Cardiac muscle cell (in vitro differentiated cells and primary cell): ENCODE data around the gene MUC22. TPM values are rescaled to one million over a fixed set of nuclear protein-coding genes. Genes with fewer than 3 reads are reported as not detected.
"Not testable (repeated sequence)": the region's sequence is repeated elsewhere in the genome, so short reads cannot be mapped to it uniquely, and the experiment has no call there.

Experiments
- DNase-seq, 2 donors: peaks; one replicate each; pipeline versions ENCODE4 v3.0.0 to v3.0.0-alpha.2; 2010 to 2017; ENCODE audit warnings: low read depth in 1 of 2, low spot score in 1 of 2
- H3K27ac ChIP-seq: fragments of 200-600 bp; sonication (generic); 2 replicates; pipeline ENCODE4 v1.5.1; 2016
- H3K27me3 ChIP-seq: fragments of 200-600 bp; sonication (generic); 2 replicates; pipeline ENCODE4 v1.6.0; 2016; ENCODE audit warnings: control low read depth
- H3K36me3 ChIP-seq: fragments of 200-600 bp; sonication (generic); 2 replicates; pipeline ENCODE4 v1.5.1; 2016; ENCODE audit warnings: control low read depth
- H3K4me1 ChIP-seq: fragments of 200-600 bp; sonication (generic); 2 replicates; pipeline ENCODE4 v1.8.1; 2017; ENCODE audit warnings: low read depth, mild to moderate bottlenecking, mixed run types
- H3K4me3 ChIP-seq: fragments of 200-600 bp; sonication (generic); 2 replicates; pipeline ENCODE4 v1.5.1; 2016; ENCODE audit warnings: mild to moderate bottlenecking
- H3K9me3 ChIP-seq: fragments of 200-600 bp; sonication (generic); 2 replicates; pipeline ENCODE4 v1.5.1; 2017; ENCODE audit warnings: low read depth, mild to moderate bottlenecking, control low read depth
- polyA plus RNA-seq: library from polyadenylated mRNA; unstranded; fragments of >200 nt; fragmentation: Nextera tagmentation; extraction: Ambion mirVana; gene quantifications from 2 replicates; pipeline ENCODE4 v1.2.1, GENCODE V29; 2016
- total RNA-seq: library from RNA; depleted of rRNA; stranded (reverse); fragments of >200 nt; gene quantifications from 2 replicates; pipeline ENCODE4 v1.2.3, GENCODE V29; 2016
- TF ChIP-seq, protein P1 (sequence below): IDR thresholded peaks from 2 replicates; pipeline ENCODE4 v1.5.1; 2012; ENCODE audit warnings: low read depth, mild to moderate bottlenecking, low read length

MUC22 gene
- total and polyA plus RNA-seq, 2 experiments from 2014 or later = not detected

DNA sequence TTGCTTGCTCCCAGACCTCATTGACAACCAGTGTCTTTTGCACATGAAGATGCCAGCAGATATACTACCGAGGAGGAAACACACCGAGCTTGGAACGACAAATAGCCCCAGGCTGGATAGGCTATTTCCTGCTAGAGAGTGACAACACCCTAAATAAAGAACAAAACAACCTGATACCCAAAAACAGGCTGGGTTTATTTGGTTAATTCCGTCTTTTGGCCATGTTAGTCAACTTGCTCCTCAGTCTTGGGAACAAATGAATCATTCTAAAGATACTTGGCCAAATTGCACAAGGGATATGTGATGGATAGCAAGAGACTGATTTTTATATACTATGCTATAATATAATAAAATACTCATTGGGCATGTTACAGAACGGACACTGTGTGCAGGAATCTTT lies 11.5 kb upstream of the MUC22 start:
- Histone ChIP-seq H3K27me3 (no peaks in the 10 kb centered on the region), H3K4me1 (no peaks in the 10 kb centered on the region)

DNA sequence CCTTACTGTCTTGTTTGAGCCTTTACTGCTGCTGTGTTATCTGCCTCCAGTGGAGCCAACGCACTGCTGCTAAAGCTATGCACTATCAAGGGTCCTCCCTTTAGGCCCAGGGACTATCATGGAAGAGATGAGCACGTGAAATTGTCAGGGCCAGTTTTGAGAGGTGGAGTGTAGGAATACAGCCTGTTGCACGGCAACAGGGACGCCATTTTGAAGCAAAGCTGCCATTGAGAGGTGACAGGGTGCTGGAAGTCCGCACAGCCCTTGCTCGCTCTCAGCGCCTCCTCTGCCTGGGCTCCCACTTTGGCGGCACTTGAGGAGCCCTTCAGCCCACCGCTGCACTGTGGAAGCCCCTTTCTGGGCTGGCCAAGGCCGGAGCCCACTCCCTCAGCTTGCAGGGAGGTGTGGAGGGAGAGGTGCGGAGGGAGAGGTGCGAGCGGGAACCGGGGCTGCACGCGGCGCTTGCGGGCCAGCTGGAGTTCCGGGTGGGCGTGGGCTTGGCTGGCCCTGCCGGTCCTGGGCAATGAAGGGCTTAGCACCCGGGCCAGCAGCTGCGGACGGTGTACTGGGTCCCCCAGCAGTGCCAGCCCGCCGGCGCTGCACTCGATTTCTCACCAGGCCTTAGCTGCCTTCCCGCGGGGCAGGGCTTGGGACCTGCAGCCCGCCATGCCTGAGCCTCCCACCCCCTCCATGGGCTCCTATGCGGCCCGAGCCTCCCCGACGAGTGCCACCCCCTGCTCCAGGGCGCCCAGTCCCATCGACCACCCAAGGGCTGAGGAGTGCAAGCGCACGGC lies 10.0 kb upstream of the MUC22 start:
- not testable (repeated sequence) for H3K27me3 ChIP-seq, DNase-seq, H3K9me3 ChIP-seq, H3K4me3 ChIP-seq, H3K27ac ChIP-seq, H3K36me3 ChIP-seq, H3K4me1 ChIP-seq

More for the DNA sequence above, 11.5 kb upstream of the MUC22 start:
- TF ChIP-seq, protein P1, sequence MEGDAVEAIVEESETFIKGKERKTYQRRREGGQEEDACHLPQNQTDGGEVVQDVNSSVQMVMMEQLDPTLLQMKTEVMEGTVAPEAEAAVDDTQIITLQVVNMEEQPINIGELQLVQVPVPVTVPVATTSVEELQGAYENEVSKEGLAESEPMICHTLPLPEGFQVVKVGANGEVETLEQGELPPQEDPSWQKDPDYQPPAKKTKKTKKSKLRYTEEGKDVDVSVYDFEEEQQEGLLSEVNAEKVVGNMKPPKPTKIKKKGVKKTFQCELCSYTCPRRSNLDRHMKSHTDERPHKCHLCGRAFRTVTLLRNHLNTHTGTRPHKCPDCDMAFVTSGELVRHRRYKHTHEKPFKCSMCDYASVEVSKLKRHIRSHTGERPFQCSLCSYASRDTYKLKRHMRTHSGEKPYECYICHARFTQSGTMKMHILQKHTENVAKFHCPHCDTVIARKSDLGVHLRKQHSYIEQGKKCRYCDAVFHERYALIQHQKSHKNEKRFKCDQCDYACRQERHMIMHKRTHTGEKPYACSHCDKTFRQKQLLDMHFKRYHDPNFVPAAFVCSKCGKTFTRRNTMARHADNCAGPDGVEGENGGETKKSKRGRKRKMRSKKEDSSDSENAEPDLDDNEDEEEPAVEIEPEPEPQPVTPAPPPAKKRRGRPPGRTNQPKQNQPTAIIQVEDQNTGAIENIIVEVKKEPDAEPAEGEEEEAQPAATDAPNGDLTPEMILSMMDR = no peak
- no peak overlapping the region for H3K4me3 ChIP-seq
- H3K36me3 ChIP-seq = no peaks in the 10 kb centered on the region
- DNase-seq = peak in 1 of 2 donors; percentile 21
- H3K27ac ChIP-seq = no peak overlapping the region
- no peaks in the 10 kb centered on the region for H3K9me3 ChIP-seq

DNA sequence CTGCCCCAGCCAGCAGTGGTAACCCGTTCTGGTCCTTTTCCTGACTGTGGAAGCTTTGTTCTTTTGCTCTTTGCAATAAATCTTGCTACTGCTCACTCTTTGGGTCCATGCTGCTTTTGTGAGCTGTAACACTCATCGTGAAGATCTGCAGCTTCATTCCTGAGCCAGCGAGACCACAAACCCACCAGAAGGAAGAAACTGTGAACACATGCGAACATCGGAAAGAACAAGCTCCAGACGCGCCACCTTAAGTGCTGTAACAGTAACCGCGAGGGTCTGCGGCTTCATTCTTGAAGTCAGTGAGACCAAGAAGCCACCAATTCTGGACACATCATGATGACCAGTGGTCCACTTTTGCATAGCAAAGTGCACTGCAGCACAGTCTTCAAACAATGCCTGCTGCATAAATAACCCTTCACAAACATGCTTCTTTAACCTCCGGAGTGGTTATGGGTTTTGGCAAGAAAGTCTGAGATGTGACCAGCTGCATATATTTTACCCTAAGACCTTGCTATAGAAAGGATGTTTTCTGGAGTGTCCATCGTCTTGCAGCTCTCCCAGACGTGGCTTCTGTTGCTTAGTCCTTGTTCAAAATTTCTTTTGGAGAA lies 8.9 kb upstream of the MUC22 start:
- no peak overlapping the region for H3K27ac ChIP-seq
- TF ChIP-seq, protein P1 = no peak
- H3K4me3 ChIP-seq = no peak overlapping the region
- H3K27me3 ChIP-seq = no peaks in the 10 kb centered on the region
- no peaks in the 10 kb centered on the region for H3K36me3 ChIP-seq
- no peaks in the 10 kb centered on the region for H3K9me3 ChIP-seq
- peaks cover 10% of the 10 kb centered on the region for H3K4me1 ChIP-seq
- no peak for DNase-seq

GRCh38 chr6:31002471-31002870 lies 7.8 kb upstream of the MUC22 start:
- H3K4me1 ChIP-seq = peaks cover 10% of the 10 kb centered on the region
- TF ChIP-seq, protein P1 = no peak
- DNase-seq = no peak
- H3K36me3 ChIP-seq = no peaks in the 10 kb centered on the region
- H3K27me3 ChIP-seq = no peaks in the 10 kb centered on the region
- no peaks in the 10 kb centered on the region for H3K9me3 ChIP-seq
- H3K27ac ChIP-seq = no peak overlapping the region
- H3K4me3 ChIP-seq = no peak overlapping the region

DNA sequence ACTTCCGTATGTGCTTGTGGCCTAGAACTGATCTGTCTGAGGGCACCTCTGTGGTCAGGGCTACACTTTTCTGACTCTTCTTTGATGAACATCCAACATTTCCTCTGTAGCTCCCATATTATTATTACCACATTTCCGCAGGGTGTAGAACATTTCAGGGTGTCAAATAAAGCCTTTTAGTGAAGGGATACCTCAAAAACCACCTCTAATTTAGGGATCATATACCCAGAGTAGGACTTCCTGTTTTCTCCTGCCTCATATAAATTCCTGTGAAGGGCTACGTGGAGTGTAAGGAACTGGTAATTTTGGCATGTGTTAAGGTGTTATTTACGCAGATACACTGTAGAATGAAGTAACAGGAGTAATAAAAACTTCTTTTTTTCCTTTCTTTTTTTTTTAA lies 5.5 kb upstream of the MUC22 start:
- DNase-seq = no peak
- Histone ChIP-seq H3K4me3 (no peak overlapping the region), H3K27me3 (no peaks in the 10 kb centered on the region), H3K9me3 (no peaks in the 10 kb centered on the region), H3K27ac (no peak overlapping the region), H3K4me1 (peaks cover 10% of the 10 kb centered on the region), H3K36me3 (no peaks in the 10 kb centered on the region)
- TF ChIP-seq, protein P1 = no peak
